GM12864 (cell line): ENCODE measurements around the gene NCF2.

ENCODE experiments used
- DNase-seq: peaks from one replicate; pipeline ENCODE4 v3.0.0-alpha.2; 2011; ENCODE audit warnings: low read depth
- H3K4me3 ChIP-seq: 2 replicates; pipeline ENCODE4 v1.5.1; 2011; ENCODE audit warnings: mild to moderate bottlenecking, low read depth, low read length, control low read depth
- TF ChIP-seq, protein P1 (sequence below): IDR thresholded peaks from 2 replicates; pipeline ENCODE4 v1.5.1; 2011; ENCODE audit warnings: low read depth, mild to moderate bottlenecking, moderate library complexity, low read length, control low read depth, inconsistent platforms; ENCODE audit errors: missing control alignments

The NCF2 gene

DNA sequence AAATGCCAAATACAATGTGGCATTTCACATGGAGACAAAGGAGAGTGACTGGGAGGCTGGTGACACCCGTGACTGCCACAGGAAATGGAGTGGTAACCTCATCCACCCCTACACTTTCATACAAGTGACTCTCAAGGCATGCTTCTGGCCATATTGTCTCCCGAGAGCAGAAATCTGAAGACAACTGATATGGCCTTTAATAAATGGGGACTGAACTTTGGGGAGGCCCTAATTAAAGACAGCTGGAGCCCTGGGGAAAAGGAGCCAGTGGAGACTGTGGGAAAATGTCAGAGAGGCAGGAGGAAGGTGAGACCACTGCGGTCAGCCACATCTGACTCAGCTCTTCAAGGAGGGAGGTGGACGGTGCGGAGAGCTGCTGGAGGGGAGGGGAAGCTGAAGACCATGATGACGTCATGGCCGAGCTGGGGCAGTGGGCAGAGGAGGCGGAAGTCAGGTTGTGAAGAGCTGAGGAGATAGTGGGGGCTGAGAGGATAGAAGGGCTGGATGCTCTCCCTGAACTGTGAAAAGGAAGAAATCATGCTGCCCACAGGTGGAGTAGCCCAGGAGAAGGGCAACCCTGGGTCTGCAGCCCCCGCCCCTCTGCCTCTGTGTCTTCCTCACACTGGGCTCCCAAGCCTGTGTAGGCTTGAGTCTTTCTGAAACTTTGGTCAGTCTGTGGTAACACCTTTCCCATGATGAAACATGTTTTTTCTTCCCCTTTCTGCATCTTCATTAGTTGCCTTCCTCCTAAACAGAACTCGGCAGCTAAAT, 14.0 kb upstream of the NCF2 start:
- peak overlapping the region; percentile 32; the same call in 1 of the 2 replicates for H3K4me3 ChIP-seq
- peak; percentile 67 for DNase-seq
- TF ChIP-seq, protein P1, sequence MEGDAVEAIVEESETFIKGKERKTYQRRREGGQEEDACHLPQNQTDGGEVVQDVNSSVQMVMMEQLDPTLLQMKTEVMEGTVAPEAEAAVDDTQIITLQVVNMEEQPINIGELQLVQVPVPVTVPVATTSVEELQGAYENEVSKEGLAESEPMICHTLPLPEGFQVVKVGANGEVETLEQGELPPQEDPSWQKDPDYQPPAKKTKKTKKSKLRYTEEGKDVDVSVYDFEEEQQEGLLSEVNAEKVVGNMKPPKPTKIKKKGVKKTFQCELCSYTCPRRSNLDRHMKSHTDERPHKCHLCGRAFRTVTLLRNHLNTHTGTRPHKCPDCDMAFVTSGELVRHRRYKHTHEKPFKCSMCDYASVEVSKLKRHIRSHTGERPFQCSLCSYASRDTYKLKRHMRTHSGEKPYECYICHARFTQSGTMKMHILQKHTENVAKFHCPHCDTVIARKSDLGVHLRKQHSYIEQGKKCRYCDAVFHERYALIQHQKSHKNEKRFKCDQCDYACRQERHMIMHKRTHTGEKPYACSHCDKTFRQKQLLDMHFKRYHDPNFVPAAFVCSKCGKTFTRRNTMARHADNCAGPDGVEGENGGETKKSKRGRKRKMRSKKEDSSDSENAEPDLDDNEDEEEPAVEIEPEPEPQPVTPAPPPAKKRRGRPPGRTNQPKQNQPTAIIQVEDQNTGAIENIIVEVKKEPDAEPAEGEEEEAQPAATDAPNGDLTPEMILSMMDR: no peak

DNA sequence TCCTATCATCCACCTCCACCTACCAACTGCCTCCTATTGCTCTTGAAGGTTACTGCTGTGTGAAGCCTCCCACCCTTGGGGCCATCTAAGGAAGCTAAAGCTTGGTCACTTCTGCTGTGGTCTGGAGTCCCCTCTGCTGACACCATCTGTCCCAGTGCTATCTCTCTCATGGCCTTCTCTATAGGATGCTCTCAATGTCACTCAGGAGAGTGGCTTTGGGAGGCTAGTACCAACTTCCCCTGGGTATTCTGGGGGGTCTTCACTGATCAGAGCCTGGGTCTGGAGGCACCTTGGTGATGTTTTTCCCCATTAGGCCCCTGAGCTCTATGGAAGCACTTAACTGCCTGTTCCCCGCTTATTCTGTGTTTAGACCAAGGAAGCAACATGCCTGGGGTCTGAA, 12.3 kb upstream of the NCF2 start:
- no peak overlapping the region for H3K4me3 ChIP-seq
- no peak for DNase-seq
- TF ChIP-seq, protein P1: no peak

DNA sequence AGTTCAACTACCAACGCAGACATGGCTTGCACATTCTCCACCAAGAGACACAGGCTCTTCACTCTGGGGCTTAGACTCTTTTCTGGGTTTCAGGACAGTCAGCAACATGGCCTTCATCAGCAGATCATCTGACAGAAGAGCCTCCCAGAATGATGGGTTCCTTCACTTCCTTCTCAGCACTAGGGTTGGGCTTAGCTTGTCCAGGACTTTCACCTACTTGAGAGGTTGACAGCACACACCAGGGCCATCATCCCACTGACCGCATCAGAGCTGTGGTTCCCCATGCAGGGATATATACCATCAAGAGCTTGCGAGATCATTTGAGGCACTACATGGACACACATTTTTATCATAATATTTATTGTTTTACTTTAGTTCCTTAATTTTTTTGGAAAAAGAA, 10.4 kb upstream of the NCF2 start:
- TF ChIP-seq, protein P1: no peak
- DNase-seq: no peak
- H3K4me3 ChIP-seq: no peak overlapping the region

GRCh38 chr1:183600136-183600535, 9.9 kb upstream of the NCF2 start:
- DNase-seq: no peak
- TF ChIP-seq, protein P1: no peak

GRCh38 chr1:183598386-183598785, 8.1 kb upstream of the NCF2 start:
- TF ChIP-seq, protein P1: no peak
- no peak for DNase-seq
- no peak overlapping the region for H3K4me3 ChIP-seq

More at GRCh38 chr1:183600136-183600535, 9.9 kb upstream of the NCF2 start:
- no peak overlapping the region for H3K4me3 ChIP-seq

DNA sequence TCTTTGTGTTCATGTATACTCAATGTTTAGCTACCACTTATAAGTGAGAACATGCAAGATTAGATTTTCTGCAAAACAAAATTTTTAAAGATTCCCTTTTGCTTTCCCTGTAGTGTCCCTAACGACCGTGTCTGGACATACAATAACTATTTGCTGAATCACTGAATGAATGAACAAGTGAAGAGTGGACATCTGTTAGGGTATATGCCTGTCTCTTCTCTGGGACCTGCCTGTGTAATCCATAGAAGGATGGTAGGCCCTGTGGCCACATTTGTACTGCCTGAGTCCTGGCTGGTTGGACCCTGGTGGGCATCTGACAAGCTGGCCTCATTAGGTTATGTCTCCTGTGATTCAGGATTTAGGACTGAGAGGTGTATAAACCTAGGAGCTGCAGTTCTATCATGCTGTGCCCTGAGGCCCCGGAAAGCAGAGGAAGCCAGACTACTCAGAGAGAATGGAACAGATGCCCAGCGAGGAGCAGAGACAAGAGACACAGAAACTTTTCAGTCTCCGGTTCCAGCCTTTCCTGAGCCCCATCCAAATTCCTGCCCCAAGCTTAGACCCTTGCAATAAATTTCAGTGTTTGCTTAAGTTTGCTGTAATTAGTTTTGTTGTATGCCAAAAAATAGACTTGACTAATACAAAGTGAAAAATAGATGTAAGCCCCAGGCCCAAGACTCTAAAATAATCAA, 7.5 kb upstream of the NCF2 start:
- no peak overlapping the region for H3K4me3 ChIP-seq
- TF ChIP-seq, protein P1: no peak
- DNase-seq: no peak

GRCh38 chr1:183596500-183596899, 6.2 kb upstream of the NCF2 start:
- H3K4me3 ChIP-seq: no peak overlapping the region
- TF ChIP-seq, protein P1: no peak
- no peak for DNase-seq
